ENCODE data around the gene DCST1. TPM values are rescaled to one million over a fixed set of nuclear protein-coding genes. Genes with fewer than 3 reads are reported as not detected.

Gene DCST1
- total RNA-seq, 2 experiments from 2014 or later, result not detected

GRCh38 chr1:155016231-155016831 is 17.3 kb upstream of the DCST1 start:
- ChIA-PET CTCF (ENCODE audit: unreplicated experiment) (interaction anchor here (0.7 to 1.5 kb wide), 4 partner anchors 17 to 61 kb away, joined by 3 to 4 read pairs (median 3); no protein-coding TSS in a partner anchor), POLR2A (interaction anchor here (0.5 to 2.5 kb wide), 5 partner anchors 12 to 1093 kb away, joined by 3 to 10 read pairs (median 3); partner anchors contain the start of gene FLAD1)
- peaks cover 71% of the 10 kb centered on the region for H3K4me1 ChIP-seq (ENCODE audit: insufficient read depth, low read length, poor library complexity, severe bottlenecking)
- no peaks in the 10 kb centered on the region for H3K9me2 ChIP-seq (ENCODE audit: insufficient read depth, low read length)
- H3K4me3 ChIP-seq (ENCODE audit: low read depth, low read length, poor library complexity, severe bottlenecking), result peak overlapping the region; percentile 64
- H2AFZ ChIP-seq (ENCODE audit: low read length), result peak overlapping the region; percentile 30; the same call in 1 of the 2 replicates
- H3K27ac ChIP-seq (ENCODE audit: low read depth, low read length, poor library complexity, severe bottlenecking), result peak overlapping the region; percentile 79
- H4K20me1 ChIP-seq (ENCODE audit: insufficient read depth, low read length), result no peaks in the 10 kb centered on the region
- H3K79me2 ChIP-seq (ENCODE audit: insufficient read depth, low read depth, low read length), result no peaks in the 10 kb centered on the region
- no peaks in the 10 kb centered on the region for H3K9me3 ChIP-seq (ENCODE audit: low read length)
- peaks cover 22% of the 10 kb centered on the region; the same call in 1 of the 2 replicates for H3K36me3 ChIP-seq (ENCODE audit: insufficient read depth, low read length)
- intact Hi-C loops (cut with micrococcal nuclease; ENCODE audit: unreplicated experiment), result loop anchor here (2.0 kb wide), 3 partner anchors 44 to 68 kb away; partner anchors contain the start of gene PYGO2
- peak overlapping the region; percentile 77 for H3K4me2 ChIP-seq (ENCODE audit: low read length)
- TF ChIP-seq CTCF (conservative IDR thresholded peaks at IDR 0.05; ENCODE audit: low read length), result peak; percentile 27; the same call in 1 of the 2 replicates
- no peak for TF ChIP-seq EZH2phosphoT487 (IDR thresholded peaks at IDR 0.05; ENCODE audit: borderline replicate concordance, low read depth, low read length)
- DNase-seq (ENCODE audit: low spot score), result peak; percentile 80
- no TSS peak for BruUV-seq (replicated peaks)

- BruUV-seq (replicated peaks), result no TSS peak
- H3K27ac ChIP-seq (ENCODE audit: low read depth, low read length, poor library complexity, severe bottlenecking), result peak overlapping the region; percentile 79
These were observed 16.3 kb upstream of the DCST1 start for GRCh38 chr1:155017041-155017945.

More at GRCh38 chr1:155017041-155017945, 16.3 kb upstream of the DCST1 start:
- Histone ChIP-seq H3K9me3 (ENCODE audit: low read length) (no peaks in the 10 kb centered on the region), H2AFZ (ENCODE audit: low read length) (peak overlapping the region; percentile 40; the same call in 1 of the 2 replicates), H3K4me1 (ENCODE audit: insufficient read depth, low read length, poor library complexity, severe bottlenecking) (peaks cover 66% of the 10 kb centered on the region), H3K4me2 (ENCODE audit: low read length) (peak overlapping the region; percentile 77), H3K4me3 (ENCODE audit: low read depth, low read length, poor library complexity, severe bottlenecking) (peak overlapping the region; percentile 64), H3K79me2 (ENCODE audit: insufficient read depth, low read depth, low read length) (no peaks in the 10 kb centered on the region), H3K36me3 (ENCODE audit: insufficient read depth, low read length) (peaks cover 22% of the 10 kb centered on the region; the same call in 1 of the 2 replicates), H3K9me2 (ENCODE audit: insufficient read depth, low read length) (no peaks in the 10 kb centered on the region), H4K20me1 (ENCODE audit: insufficient read depth, low read length) (no peaks in the 10 kb centered on the region)
- intact Hi-C loops (cut with micrococcal nuclease; ENCODE audit: unreplicated experiment), result loop anchor here (1.0 to 2.0 kb wide), 5 partner anchors 15 to 68 kb away; partner anchors contain the start of genes FLAD1, PYGO2 and ZBTB7B
- TF ChIP-seq CTCF (conservative IDR thresholded peaks at IDR 0.05; ENCODE audit: low read length) (peak; percentile 100), EZH2phosphoT487 (IDR thresholded peaks at IDR 0.05; ENCODE audit: borderline replicate concordance, low read depth, low read length) (no peak)
- ChIA-PET CTCF (ENCODE audit: unreplicated experiment) (interaction anchor here (0.5 to 1.3 kb wide), 4 partner anchors 9 to 37 kb away, joined by 3 to 5 read pairs (median 4); partner anchors contain the start of gene ADAM15), POLR2A (interaction anchor here (0.5 to 2.5 kb wide), 2 partner anchors 13 to 653 kb away, joined by 3 to 10 read pairs; no protein-coding TSS in a partner anchor)
- DNase-seq (ENCODE audit: low spot score), result peak; percentile 89
